ENCODE results near the gene MYOM1. TPM values are rescaled to one million over a fixed set of nuclear protein-coding genes. Genes with fewer than 3 reads are reported as not detected.

MYOM1 gene
- total RNA-seq, 1 donor from 2014 or later, result 1.4 TPM

DNA sequence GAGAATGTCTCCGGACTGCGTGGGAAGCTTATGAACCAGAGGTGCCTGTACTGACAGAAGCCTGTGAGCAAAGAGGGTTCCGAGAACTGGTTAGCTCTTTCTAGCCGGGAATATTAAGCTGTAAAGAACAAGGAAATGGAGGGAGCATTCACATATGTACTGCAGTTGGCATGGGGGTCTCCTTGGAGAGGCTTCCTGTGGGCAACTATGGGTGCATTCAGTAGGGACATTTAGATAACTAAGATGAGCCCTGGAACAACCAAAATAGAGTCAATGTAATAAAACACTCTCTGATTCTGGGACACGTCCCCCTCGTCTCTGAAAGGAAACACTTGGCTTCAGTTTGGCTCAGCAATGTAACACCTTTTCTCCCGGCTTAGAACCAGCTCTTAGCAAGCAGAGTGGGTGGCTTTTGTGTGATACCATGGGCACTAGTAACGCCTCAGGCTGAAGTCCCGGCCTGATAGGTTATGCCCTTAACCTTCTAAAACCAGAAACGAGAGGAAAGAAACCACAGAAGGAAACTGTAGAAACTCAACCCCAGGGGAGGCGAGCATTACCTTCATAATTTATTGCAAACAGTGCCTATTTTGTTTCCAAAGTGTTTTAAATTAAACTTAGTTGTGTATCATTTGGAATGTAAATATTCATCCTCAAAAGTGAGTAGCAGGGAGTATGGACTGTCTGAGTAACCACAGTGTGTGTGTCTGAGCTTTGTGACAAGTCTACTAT lies 158.0 kb downstream of the MYOM1 start:
- H3K36me3 Mint-ChIP-seq (ENCODE audit: low read depth), result peaks cover 3% of the 10 kb centered on the region
- DNase-seq (ENCODE audit: low spot score), result peak; percentile 52
- H3K4me1 Mint-ChIP-seq (ENCODE audit: low read depth), result peaks cover 65% of the 10 kb centered on the region
- intact Hi-C loops (cut with micrococcal nuclease), result loop anchor here (1.0 to 5.0 kb wide), 13 partner anchors 8 to 543 kb away; partner anchors contain the start of genes LPIN2, MYL12A and SMCHD1
- peaks cover 6% of the 10 kb centered on the region for H3K9me3 Mint-ChIP-seq
- H3K27me3 Mint-ChIP-seq (ENCODE audit: insufficient read depth), result no peaks in the 10 kb centered on the region
- H3K4me3 Mint-ChIP-seq, result peak overlapping the region; percentile 72
- peak overlapping the region; percentile 99 for H3K27ac Mint-ChIP-seq

DNA sequence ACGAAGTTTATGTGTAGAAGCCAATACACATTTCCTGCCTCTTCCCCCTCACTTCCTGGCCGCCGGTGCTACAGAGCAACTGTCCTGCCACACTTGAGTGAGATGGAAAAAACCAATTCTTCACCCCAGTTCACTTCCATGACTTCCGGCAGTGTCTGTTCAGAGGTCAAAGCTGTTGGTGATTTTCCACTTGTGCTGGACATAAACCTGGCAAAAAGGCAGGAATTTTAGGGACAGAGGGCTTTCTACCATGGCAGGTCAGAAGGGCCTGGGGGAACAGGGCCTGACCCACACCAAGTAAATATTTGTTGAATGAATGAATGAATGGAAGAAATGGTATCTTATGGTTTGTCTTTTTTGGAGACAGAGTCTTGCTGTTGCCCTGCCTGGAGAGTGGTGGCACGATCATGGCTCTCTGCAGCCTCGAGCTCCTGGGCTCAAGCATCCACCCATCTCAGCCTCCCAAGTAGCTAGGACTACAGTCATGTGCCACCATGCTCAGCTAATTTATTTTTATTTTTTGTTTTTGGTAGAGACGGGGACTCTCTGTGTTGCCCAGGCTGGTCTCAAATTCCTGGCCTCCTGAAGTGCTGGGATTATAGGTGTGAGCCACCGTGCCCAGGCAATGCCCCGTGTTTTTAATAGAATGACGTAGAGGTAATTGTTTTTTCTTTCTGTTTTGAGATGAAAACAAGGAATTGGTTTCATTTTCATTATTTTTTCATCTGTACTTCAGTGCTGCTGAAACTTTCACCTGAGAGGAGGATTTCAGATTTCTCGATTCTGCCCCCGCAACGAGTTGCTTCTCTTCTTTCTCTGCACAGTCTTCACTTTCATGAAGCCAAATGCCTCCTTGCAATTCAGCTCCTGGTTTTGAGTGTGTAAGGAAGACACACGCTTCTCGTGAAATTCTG lies 158.8 kb downstream of the MYOM1 start:
- H3K4me1 Mint-ChIP-seq (ENCODE audit: low read depth), result peaks cover 66% of the 10 kb centered on the region
- H3K27me3 Mint-ChIP-seq (ENCODE audit: insufficient read depth), result no peaks in the 10 kb centered on the region
- DNase-seq (ENCODE audit: low spot score), result peak; percentile 48
- peaks cover 6% of the 10 kb centered on the region for H3K9me3 Mint-ChIP-seq
- peak overlapping the region; percentile 99 for H3K27ac Mint-ChIP-seq
- H3K36me3 Mint-ChIP-seq (ENCODE audit: low read depth), result peaks cover 3% of the 10 kb centered on the region
- peak overlapping the region; percentile 72 for H3K4me3 Mint-ChIP-seq
- intact Hi-C loops (cut with micrococcal nuclease), result loop anchor here (1.0 to 5.0 kb wide), 13 partner anchors 8 to 543 kb away; partner anchors contain the start of genes LPIN2, MYL12A and SMCHD1

DNA sequence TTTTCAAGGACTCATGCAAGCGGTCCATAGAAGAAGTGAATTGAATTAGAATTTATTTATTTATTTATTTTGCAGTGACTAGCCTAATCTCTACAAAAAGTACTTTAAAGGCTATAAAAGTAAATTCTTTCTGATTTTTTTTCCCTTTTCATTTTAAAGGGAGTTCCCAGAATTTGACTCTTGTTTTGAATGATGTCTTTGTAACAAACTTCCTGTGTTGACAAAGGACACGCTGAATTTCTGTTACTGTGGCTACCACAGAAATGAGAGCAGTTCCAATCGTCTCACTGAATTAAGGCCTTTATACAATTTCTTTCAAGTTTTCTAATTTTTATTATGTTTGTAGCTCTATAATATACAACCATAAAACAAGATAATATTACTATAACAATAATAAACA lies 160.5 kb downstream of the MYOM1 start:
- Mint-ChIP-seq H3K27me3 (ENCODE audit: insufficient read depth) (no peaks in the 10 kb centered on the region), H3K4me3 (no peak overlapping the region), H3K9me3 (peaks cover 8% of the 10 kb centered on the region), H3K27ac (peak overlapping the region; percentile 96), H3K36me3 (ENCODE audit: low read depth) (peaks cover 5% of the 10 kb centered on the region), H3K4me1 (ENCODE audit: low read depth) (peaks cover 66% of the 10 kb centered on the region)
- peak; percentile 32 for DNase-seq (ENCODE audit: low spot score)
- intact Hi-C loops (cut with micrococcal nuclease), result no loop called here

DNA sequence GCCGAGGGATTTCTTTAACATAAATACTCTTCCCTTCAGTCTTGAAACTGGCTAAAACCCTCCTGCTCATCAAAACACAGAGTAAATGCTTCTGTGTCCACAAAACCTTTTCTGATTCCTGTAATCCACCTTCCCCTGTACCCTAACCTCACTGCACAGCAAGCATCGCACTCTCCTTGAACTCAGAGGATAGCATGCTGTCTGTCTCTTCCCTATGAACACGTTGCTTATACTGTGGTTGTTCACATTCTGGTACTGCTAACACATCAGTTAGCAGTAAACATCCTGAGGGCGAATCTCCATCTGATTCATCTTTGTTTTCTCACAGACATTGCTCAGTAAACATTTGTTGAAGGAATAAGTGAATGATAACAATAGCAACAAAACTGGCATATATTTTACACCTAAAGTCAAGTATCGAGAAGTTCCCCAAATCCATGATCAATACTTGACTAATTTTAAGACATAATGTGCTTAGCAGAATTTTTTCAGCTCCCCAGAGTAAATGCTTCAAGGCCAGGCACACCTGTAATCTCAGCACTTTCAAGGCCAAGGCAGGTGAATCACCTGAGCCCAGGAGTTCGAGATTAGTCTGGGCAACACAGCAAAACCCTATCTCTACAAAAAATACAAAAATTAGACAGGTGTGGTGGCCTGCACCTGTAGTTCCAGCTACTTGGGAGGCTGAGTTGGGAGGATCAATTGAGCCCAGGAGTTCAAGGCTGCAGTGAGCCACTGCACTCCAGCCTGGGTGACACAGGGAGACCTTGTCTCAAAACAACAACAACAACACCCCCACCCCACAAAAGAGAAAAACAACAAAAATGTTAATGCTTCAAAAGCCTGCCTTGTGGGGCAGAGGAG lies 161.2 kb downstream of the MYOM1 start:
- Mint-ChIP-seq H3K9me3 (peaks cover 13% of the 10 kb centered on the region), H3K4me3 (peak overlapping the region; percentile 34), H3K27me3 (ENCODE audit: insufficient read depth) (no peaks in the 10 kb centered on the region), H3K36me3 (ENCODE audit: low read depth) (peaks cover 8% of the 10 kb centered on the region), H3K27ac (peak overlapping the region; percentile 96), H3K4me1 (ENCODE audit: low read depth) (peaks cover 66% of the 10 kb centered on the region)
- intact Hi-C loops (cut with micrococcal nuclease), result no loop called here
- DNase-seq (ENCODE audit: low spot score), result peak; percentile 26

DNA sequence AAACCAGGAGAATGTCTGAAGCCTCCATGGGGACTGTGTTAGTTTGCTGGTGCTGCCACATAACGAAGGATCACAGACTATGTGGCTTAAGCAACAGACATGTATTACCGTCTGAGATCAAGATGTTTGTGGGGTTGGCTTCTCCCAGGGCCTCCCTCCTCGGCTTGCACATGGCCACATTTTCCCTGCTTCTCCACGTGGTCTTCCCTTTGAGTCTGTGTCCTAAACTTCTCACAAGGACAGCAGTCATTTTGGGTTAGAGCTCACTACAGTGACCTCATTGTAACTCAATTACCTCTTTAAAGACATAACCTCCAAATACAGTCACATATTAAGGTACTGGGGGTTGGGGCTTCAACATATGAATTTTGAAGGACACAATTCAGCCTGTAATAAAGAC lies 162.2 kb downstream of the MYOM1 start:
- H3K27ac Mint-ChIP-seq, result peak overlapping the region; percentile 96
- H3K9me3 Mint-ChIP-seq, result peaks cover 19% of the 10 kb centered on the region
- no peak for DNase-seq (ENCODE audit: low spot score)
- peaks cover 63% of the 10 kb centered on the region for H3K4me1 Mint-ChIP-seq (ENCODE audit: low read depth)
- H3K27me3 Mint-ChIP-seq (ENCODE audit: insufficient read depth), result no peaks in the 10 kb centered on the region
- intact Hi-C loops (cut with micrococcal nuclease), result no loop called here
- peaks cover 14% of the 10 kb centered on the region for H3K36me3 Mint-ChIP-seq (ENCODE audit: low read depth)
- H3K4me3 Mint-ChIP-seq, result no peak overlapping the region

DNA sequence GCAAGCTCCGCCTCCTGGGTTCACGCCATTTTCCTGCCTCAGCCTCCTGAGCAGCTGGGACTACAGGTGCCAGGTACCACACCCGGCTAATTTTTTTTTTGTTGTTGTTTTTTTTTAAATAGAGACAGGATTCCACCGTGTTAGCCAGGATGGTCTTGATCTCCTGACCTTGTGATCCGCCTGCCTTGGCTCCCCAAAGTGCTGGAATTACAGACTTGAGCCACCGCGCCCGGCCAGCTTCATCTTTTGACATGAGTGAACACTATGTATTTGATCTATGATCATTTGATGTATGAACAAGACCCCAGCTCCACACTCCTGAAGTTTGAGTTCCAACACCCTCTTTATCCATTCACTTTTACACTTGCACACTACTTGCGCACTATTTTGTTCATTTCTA lies 163.5 kb downstream of the MYOM1 start:
- Mint-ChIP-seq H3K4me3 (no peak overlapping the region), H3K9me3 (peaks cover 21% of the 10 kb centered on the region), H3K27ac (peak overlapping the region; percentile 96), H3K4me1 (ENCODE audit: low read depth) (peaks cover 64% of the 10 kb centered on the region), H3K36me3 (ENCODE audit: low read depth) (peaks cover 18% of the 10 kb centered on the region), H3K27me3 (ENCODE audit: insufficient read depth) (no peaks in the 10 kb centered on the region)
- no peak for DNase-seq (ENCODE audit: low spot score)
- intact Hi-C loops (cut with micrococcal nuclease), result no loop called here

DNA sequence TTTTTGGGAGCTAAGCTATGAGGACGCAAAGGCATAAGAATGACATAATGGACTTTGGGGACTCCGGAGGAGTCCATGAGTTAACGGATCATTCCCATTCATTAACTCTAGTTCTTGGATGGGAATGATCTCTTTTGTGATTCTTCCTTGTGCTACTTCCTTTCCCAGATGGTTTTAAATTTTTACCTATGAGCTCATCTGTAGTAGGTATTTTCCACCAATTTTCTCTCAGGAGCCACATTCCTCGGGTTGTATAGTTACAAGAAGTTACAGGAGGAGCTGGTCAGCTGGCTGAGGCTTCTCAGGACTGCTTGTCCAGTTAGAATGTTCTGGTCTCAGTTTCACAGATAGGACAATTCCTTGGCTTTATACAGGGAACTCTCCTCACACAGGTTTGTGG lies 164.0 kb downstream of the MYOM1 start:
- H3K27me3 Mint-ChIP-seq (ENCODE audit: insufficient read depth), result no peaks in the 10 kb centered on the region
- intact Hi-C loops (cut with micrococcal nuclease), result no loop called here
- peaks cover 62% of the 10 kb centered on the region for H3K4me1 Mint-ChIP-seq (ENCODE audit: low read depth)
- no peak for DNase-seq (ENCODE audit: low spot score)
- H3K9me3 Mint-ChIP-seq, result peaks cover 19% of the 10 kb centered on the region
- no peak overlapping the region for H3K27ac Mint-ChIP-seq
- H3K36me3 Mint-ChIP-seq (ENCODE audit: low read depth), result peaks cover 18% of the 10 kb centered on the region
- no peak overlapping the region for H3K4me3 Mint-ChIP-seq

DNA sequence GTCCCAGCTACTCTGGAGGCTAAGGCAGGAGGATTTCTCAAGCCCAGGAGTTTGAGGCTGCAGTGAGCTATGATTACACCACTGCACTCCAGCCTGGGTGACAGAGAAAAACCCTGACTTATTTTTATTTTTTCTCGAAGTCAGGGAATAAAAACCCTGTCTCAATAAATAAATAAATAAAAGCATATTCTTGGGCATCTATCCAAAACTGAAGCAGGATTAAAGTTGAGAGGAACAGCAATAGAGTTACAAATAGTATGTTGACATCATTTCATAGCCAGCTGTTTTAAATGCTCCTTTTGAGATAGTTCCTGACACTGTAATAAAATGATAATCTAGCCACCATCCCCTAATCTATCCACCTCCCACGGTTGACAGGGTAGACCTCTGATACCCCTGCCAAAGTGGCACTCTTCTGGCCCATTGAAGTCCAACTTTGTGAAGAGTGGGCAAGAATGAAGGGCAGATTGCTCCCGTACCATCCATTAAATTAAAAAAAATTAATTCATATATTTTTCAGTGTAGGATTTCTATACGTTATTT lies 164.5 kb downstream of the MYOM1 start:
- H3K9me3 Mint-ChIP-seq, result peaks cover 19% of the 10 kb centered on the region
- H3K4me3 Mint-ChIP-seq, result no peak overlapping the region

DNA sequence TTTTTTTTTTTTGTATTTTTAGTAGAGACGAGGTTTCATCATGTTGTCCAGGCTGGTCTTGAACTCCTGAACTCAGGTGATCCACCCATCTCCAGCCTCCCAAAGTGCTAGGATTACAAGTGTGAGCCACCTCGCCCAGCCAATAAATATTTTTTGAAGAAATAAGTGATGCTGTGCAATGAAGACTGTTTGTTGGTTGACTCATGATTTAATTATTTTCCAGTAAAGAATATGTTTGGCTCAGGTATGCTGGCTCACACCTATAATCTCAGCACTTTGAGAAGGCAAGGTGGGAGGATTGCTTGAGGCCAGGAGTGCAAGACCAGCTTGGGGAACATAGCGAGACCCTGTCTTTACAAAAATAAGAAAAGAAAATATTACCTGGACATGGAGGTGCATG lies 165.0 kb downstream of the MYOM1 start:
- Mint-ChIP-seq H3K27ac (no peak overlapping the region), H3K4me1 (ENCODE audit: low read depth) (peaks cover 53% of the 10 kb centered on the region), H3K36me3 (ENCODE audit: low read depth) (peaks cover 18% of the 10 kb centered on the region), H3K27me3 (ENCODE audit: insufficient read depth) (no peaks in the 10 kb centered on the region), H3K4me3 (no peak overlapping the region), H3K9me3 (peaks cover 19% of the 10 kb centered on the region)
- no peak for DNase-seq (ENCODE audit: low spot score)
- intact Hi-C loops (cut with micrococcal nuclease), result no loop called here

More for the DNA sequence above, 164.5 kb downstream of the MYOM1 start:
- intact Hi-C loops (cut with micrococcal nuclease), result no loop called here
- no peaks in the 10 kb centered on the region for H3K27me3 Mint-ChIP-seq (ENCODE audit: insufficient read depth)
- DNase-seq (ENCODE audit: low spot score), result no peak
- peaks cover 56% of the 10 kb centered on the region for H3K4me1 Mint-ChIP-seq (ENCODE audit: low read depth)
- H3K36me3 Mint-ChIP-seq (ENCODE audit: low read depth), result peaks cover 18% of the 10 kb centered on the region
- no peak overlapping the region for H3K27ac Mint-ChIP-seq

DNA sequence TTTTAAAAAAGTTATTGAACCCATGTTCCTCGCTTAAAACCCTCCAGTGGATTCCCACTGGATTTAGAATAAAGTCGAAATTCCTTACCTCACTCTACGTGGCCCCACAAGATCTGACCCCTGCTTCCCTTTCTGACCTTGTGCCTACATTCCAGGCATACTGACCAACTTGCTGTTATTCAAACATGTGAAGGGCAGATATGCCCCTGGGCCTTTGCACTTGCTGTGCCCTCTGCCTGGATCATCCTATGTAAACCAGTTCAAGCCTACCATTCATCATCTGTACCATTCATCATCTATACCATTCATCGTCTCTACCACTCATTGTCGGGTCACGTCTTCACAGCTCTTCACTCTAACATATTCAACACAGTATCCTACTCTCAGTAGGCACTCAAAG lies 165.6 kb downstream of the MYOM1 start:
- Mint-ChIP-seq H3K4me3 (no peak overlapping the region), H3K27me3 (ENCODE audit: insufficient read depth) (no peaks in the 10 kb centered on the region), H3K36me3 (ENCODE audit: low read depth) (peaks cover 18% of the 10 kb centered on the region), H3K27ac (no peak overlapping the region), H3K4me1 (ENCODE audit: low read depth) (peaks cover 49% of the 10 kb centered on the region), H3K9me3 (peaks cover 19% of the 10 kb centered on the region)
- intact Hi-C loops (cut with micrococcal nuclease), result no loop called here
- DNase-seq (ENCODE audit: low spot score), result no peak

DNA sequence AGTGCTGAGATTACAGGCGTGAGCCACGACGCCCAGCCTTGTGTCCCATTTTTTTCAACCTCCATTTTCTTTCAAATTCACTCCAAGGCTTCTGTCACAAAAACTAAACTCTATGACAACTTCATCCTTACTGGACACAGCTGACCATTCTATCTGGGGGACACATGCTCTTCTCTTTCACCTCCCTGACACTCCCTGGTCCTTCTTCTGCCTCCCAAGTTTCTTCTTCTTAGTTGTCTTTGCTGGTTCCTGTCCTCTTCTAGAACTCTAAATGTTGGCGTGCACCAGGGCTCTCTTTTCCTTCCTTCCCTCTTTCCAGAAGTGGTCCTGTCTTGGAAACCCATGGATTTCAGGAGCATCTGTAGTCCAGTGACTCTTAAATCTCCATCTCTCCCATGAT lies 166.7 kb downstream of the MYOM1 start:
- peaks cover 47% of the 10 kb centered on the region for H3K4me1 Mint-ChIP-seq (ENCODE audit: low read depth)
- no peak overlapping the region for H3K4me3 Mint-ChIP-seq
- H3K27me3 Mint-ChIP-seq (ENCODE audit: insufficient read depth), result no peaks in the 10 kb centered on the region
- peak overlapping the region; percentile 41 for H3K27ac Mint-ChIP-seq
- H3K9me3 Mint-ChIP-seq, result peaks cover 19% of the 10 kb centered on the region
- intact Hi-C loops (cut with micrococcal nuclease), result no loop called here
- no peak for DNase-seq (ENCODE audit: low spot score)
- H3K36me3 Mint-ChIP-seq (ENCODE audit: low read depth), result peaks cover 18% of the 10 kb centered on the region

DNA sequence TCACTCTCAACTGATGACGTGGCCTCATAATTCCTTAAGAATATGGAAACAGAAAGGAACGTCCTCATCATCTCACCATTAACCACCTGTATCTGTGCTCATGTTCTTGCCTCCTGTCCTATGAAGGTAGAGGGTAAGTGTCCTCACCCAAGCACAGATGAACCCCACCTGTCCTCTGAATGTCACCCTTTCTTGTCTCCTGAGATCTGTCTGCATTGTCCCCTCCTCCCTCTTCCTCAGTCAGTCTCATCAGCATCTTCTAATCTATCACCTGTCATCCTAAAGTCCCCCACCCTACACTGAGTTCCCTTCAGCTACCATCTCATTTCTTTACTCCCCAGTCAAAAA lies 167.4 kb downstream of the MYOM1 start:
- no peak overlapping the region for H3K4me3 Mint-ChIP-seq
- no peak for DNase-seq (ENCODE audit: low spot score)
- peaks cover 19% of the 10 kb centered on the region for H3K9me3 Mint-ChIP-seq
- intact Hi-C loops (cut with micrococcal nuclease), result no loop called here
- H3K4me1 Mint-ChIP-seq (ENCODE audit: low read depth), result peaks cover 44% of the 10 kb centered on the region
- H3K27me3 Mint-ChIP-seq (ENCODE audit: insufficient read depth), result no peaks in the 10 kb centered on the region
- H3K27ac Mint-ChIP-seq, result peak overlapping the region; percentile 67
- peaks cover 19% of the 10 kb centered on the region for H3K36me3 Mint-ChIP-seq (ENCODE audit: low read depth)

All from activated T-helper 1 cell treated with anti-CD3 and anti-CD28 coated beads, Interleukin-12 subunit alpha, Interleukin-12 subunit beta, Interleukin-2, Interleukin-4 antibody, amounts not matched to agents 30 ng/mL and 10 ng/mL and 1 ng/mL, durations not matched to agents 14 hours and 24 hours and 36 hours (primary cell).